ENCODE data around the gene CNTNAP2.
"Not testable (repeated sequence)": the region's sequence is repeated elsewhere in the genome, so short reads cannot be mapped to it uniquely, and the experiment has no call there.

CNTNAP2 gene

GRCh38 chr7:148028165-148028564, 1911.6 kb downstream of the CNTNAP2 start:
- no peak for DNase-seq (ENCODE audit: low spot score)

- no peak for DNase-seq (ENCODE audit: low spot score)
Observed at GRCh38 chr7:148031019-148031418, 1914.4 kb downstream of the CNTNAP2 start.

- DNase-seq (ENCODE audit: low spot score), result no peak
Observed at GRCh38 chr7:148031811-148032210, 1915.2 kb downstream of the CNTNAP2 start.

GRCh38 chr7:148035950-148036349, 1919.3 kb downstream of the CNTNAP2 start:
- DNase-seq (ENCODE audit: low spot score), result no peak

GRCh38 chr7:148037044-148037443, 1920.4 kb downstream of the CNTNAP2 start:
- DNase-seq (ENCODE audit: low spot score), result no peak

GRCh38 chr7:148041156-148041555, 1924.6 kb downstream of the CNTNAP2 start:
- DNase-seq (ENCODE audit: low spot score), result no peak

- no peak for DNase-seq (ENCODE audit: low spot score)
Observed at GRCh38 chr7:148042935-148043631, 1926.5 kb downstream of the CNTNAP2 start.

GRCh38 chr7:148044173-148044572, 1927.6 kb downstream of the CNTNAP2 start:
- DNase-seq (ENCODE audit: low spot score), result no peak

GRCh38 chr7:148045521-148045920, 1928.9 kb downstream of the CNTNAP2 start:
- DNase-seq (ENCODE audit: low spot score), result no peak

- DNase-seq (ENCODE audit: low spot score), result no peak
Observed at GRCh38 chr7:148049068-148049467, 1932.5 kb downstream of the CNTNAP2 start.

- no peak for DNase-seq (ENCODE audit: low spot score)
Observed at GRCh38 chr7:148050492-148051158, 1934.0 kb downstream of the CNTNAP2 start.

- no peak for DNase-seq (ENCODE audit: low spot score)
Observed at GRCh38 chr7:148056406-148056805, 1939.8 kb downstream of the CNTNAP2 start.

GRCh38 chr7:148058092-148058491, 1941.5 kb downstream of the CNTNAP2 start:
- no peak for DNase-seq (ENCODE audit: low spot score)

- DNase-seq (ENCODE audit: low spot score), result no peak
Observed at GRCh38 chr7:148058753-148059152, 1942.2 kb downstream of the CNTNAP2 start.

GRCh38 chr7:148060724-148061123, 1944.1 kb downstream of the CNTNAP2 start:
- no peak for DNase-seq (ENCODE audit: low spot score)

- not testable (repeated sequence) for DNase-seq (ENCODE audit: low spot score)
Observed at GRCh38 chr7:148078111-148078510, 1961.5 kb downstream of the CNTNAP2 start.

- DNase-seq (ENCODE audit: low spot score), result no peak
Observed at GRCh38 chr7:148079206-148080080, 1962.8 kb downstream of the CNTNAP2 start.

- peak; percentile 9 for DNase-seq (ENCODE audit: low spot score)
Observed at GRCh38 chr7:148083448-148083847, 1966.8 kb downstream of the CNTNAP2 start.

GRCh38 chr7:148084138-148084537, 1967.5 kb downstream of the CNTNAP2 start:
- peak; percentile 53 for DNase-seq (ENCODE audit: low spot score)

- DNase-seq (ENCODE audit: low spot score), result no peak
Observed at GRCh38 chr7:148091882-148092281, 1975.3 kb downstream of the CNTNAP2 start.

GRCh38 chr7:148093375-148094166, 1977.0 kb downstream of the CNTNAP2 start:
- no peak for DNase-seq (ENCODE audit: low spot score)

GRCh38 chr7:148095066-148095465, 1978.5 kb downstream of the CNTNAP2 start:
- DNase-seq (ENCODE audit: low spot score), result no peak

Measured in AG20443 (cell line).